Mucosa of rectum (tissue), 2 donors: ENCODE data around the gene ZNF140.

Source experiments
- H3K27ac ChIP-seq, 2 donors: one replicate each; pipeline ENCODE4 v1.7.0; 2013; ENCODE audit warnings: inconsistent platforms in 2 of 2, low read depth in 2 of 2, low read length in 2 of 2
- H3K27me3 ChIP-seq, 2 donors: one replicate each; pipeline ENCODE4 v1.7.0; 2013; ENCODE audit warnings: low read length in 2 of 2; ENCODE audit not compliant: control insufficient read depth in 2 of 2, insufficient read depth in 2 of 2
- H3K36me3 ChIP-seq, 2 donors: one replicate each; pipeline ENCODE4 v1.7.0; 2013; ENCODE audit warnings: low read length in 2 of 2; ENCODE audit not compliant: control insufficient read depth in 2 of 2, insufficient read depth in 2 of 2
- H3K4me1 ChIP-seq, 2 donors: one replicate each; pipeline ENCODE4 v1.7.0; 2013; ENCODE audit warnings: low read length in 2 of 2, mild to moderate bottlenecking in 1 of 2; ENCODE audit not compliant: control insufficient read depth in 2 of 2, insufficient read depth in 2 of 2
- H3K4me3 ChIP-seq, 2 donors: one replicate each; pipeline ENCODE4 v1.7.0; 2013; ENCODE audit warnings: low read length in 2 of 2
- H3K9ac ChIP-seq, 2 donors: one replicate each; pipeline ENCODE4 v1.7.0; 2013; ENCODE audit warnings: low read length in 2 of 2, low read depth in 1 of 2, mild to moderate bottlenecking in 1 of 2
- H3K9me3 ChIP-seq, 2 donors: one replicate each; pipeline ENCODE4 v1.7.0; 2013; ENCODE audit warnings: low read length in 2 of 2; ENCODE audit not compliant: control insufficient read depth in 2 of 2
- donor health status: healthy.
- donor health status: Normal muscosa, but diverticular disease.

The ZNF140 gene

DNA sequence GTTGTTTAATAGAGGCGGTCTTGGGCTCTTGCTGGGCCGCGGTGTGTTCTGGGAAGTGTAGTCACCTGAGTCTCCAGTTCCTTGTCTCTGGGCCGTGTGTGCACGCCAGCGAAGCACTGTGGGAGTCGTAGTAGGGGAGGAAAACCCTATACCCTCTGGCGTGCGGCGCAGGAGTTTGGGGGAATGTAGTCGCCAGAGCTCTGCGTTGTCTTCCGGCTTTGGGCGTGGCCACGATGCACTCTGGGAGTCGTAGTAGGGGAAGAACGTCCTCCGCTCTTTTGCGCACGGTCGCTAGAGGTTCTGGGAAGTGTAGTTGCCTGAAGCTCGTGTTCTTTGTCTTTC is 726 bp upstream of the ZNF140 start:
- H3K4me3 ChIP-seq, result peak overlapping the region; percentile 87 to 96
- peak overlapping the region; percentile 99 for H3K27ac ChIP-seq
- H3K9me3 ChIP-seq, result peaks cover 44 to 48% of the 10 kb centered on the region in 2 donors
- peak overlapping the region; percentile 90 for H3K9ac ChIP-seq
- H3K4me1 ChIP-seq, result peaks cover 0 to 11% of the 10 kb centered on the region in 2 donors
- peaks cover 22 to 31% of the 10 kb centered on the region in 2 donors for H3K36me3 ChIP-seq
- H3K27me3 ChIP-seq, result no peaks in the 10 kb centered on the region

DNA sequence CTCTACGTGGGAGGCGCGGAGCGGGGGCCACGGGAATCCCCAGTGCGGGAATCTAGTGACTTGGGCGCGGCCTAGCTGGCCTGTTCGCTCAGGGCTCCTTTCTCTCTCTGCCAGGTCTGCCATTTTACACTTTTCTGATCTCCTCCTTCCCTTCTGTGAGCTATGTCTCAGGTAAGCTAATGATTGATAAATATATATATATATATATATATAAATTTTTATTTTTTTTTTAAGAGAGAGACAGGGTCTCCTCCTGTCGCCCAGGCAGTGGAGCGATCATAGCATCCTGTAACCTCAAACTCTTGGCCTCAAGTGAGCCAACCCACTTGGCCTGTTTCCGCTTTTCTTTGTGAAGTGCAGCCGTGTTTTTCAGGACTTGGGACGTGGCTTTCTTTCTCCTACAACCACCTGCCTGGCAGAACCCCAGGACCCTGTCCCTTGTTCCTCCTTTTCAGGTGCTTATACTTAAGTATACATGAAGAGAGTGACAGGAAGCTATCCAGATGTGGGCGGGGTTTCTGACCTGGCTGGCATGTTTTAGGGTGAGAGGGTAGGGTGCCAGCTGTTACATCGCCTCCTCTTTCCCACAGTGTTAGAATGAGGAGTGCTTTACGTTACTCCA is 547 bp downstream of the ZNF140 start:
- peaks cover 55 to 56% of the 10 kb centered on the region in 2 donors for H3K9me3 ChIP-seq
- no peaks in the 10 kb centered on the region for H3K27me3 ChIP-seq
- peak overlapping the region; percentile 87 to 96 for H3K4me3 ChIP-seq
- peak overlapping the region; percentile 99 for H3K27ac ChIP-seq
- H3K4me1 ChIP-seq, result peaks cover 0 to 11% of the 10 kb centered on the region in 2 donors
- peak overlapping the region; percentile 90 for H3K9ac ChIP-seq
- H3K36me3 ChIP-seq, result peaks cover 34 to 44% of the 10 kb centered on the region in 2 donors

DNA sequence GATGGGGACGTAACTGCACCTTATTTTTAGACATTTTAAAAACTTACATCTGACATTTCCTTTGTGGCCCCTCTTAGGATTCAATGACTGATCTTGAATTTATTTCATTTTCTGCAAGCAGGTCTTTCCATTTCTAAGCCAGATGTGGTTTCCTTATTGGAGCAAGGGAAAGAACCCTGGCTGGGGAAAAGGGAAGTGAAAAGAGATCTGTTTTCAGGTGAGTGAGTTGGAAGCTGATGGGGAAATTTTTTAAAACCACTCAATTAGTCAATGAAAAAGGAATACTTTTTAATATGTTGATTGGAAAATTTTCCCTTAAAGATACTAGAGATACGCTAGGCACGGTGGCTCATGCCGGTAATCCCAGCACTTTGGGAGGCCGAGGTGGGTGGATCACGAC is 2.6 kb downstream of the ZNF140 start:
- no peak overlapping the region for H3K9ac ChIP-seq
- peaks cover 0 to 11% of the 10 kb centered on the region in 2 donors for H3K4me1 ChIP-seq
- peak overlapping the region in 1 of 2 donors; percentile 32 for H3K4me3 ChIP-seq
- peaks cover 47 to 60% of the 10 kb centered on the region in 2 donors for H3K36me3 ChIP-seq
- H3K27ac ChIP-seq, result no peak overlapping the region
- H3K27me3 ChIP-seq, result no peaks in the 10 kb centered on the region
- H3K9me3 ChIP-seq, result peaks cover 53 to 62% of the 10 kb centered on the region in 2 donors

DNA sequence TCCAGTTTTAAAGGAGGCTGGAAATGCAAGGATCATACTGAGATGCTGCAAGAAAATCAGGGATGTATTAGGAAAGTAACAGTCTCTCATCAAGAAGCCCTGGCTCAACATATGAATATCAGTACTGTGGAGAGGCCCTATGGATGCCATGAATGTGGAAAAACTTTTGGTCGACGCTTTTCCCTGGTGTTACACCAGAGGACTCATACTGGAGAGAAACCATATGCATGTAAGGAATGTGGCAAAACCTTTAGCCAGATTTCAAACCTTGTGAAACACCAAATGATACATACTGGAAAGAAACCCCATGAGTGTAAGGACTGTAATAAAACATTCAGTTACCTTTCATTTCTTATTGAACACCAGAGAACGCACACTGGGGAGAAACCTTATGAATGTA is 24.9 kb downstream of the ZNF140 start:
- peak overlapping the region in 1 of 2 donors; percentile 11 for H3K4me3 ChIP-seq

DNA sequence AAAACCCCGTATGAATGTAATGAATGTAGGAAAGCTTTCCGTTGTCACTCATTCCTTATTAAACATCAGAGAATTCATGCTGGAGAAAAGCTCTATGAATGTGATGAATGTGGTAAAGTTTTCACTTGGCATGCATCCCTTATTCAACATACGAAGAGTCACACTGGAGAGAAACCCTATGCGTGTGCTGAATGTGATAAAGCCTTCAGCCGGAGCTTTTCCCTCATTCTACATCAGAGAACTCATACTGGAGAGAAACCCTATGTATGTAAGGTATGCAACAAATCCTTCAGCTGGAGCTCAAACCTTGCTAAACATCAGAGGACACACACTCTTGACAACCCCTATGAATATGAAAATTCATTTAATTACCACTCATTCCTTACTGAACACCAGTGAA is 25.5 kb downstream of the ZNF140 start:
- Histone ChIP-seq H3K9me3 (peaks cover 69 to 80% of the 10 kb centered on the region in 2 donors), H3K4me1 (no peaks in the 10 kb centered on the region), H3K36me3 (peaks cover 32 to 49% of the 10 kb centered on the region in 2 donors), H3K27ac (no peak overlapping the region), H3K4me3 (peak overlapping the region in 1 of 2 donors; percentile 39), H3K27me3 (no peaks in the 10 kb centered on the region), H3K9ac (no peak overlapping the region)

More for the DNA sequence above, 24.9 kb downstream of the ZNF140 start:
- no peak overlapping the region for H3K27ac ChIP-seq
- no peaks in the 10 kb centered on the region for H3K4me1 ChIP-seq
- H3K9me3 ChIP-seq, result peaks cover 73 to 83% of the 10 kb centered on the region in 2 donors
- H3K27me3 ChIP-seq, result no peaks in the 10 kb centered on the region
- H3K36me3 ChIP-seq, result peaks cover 39 to 55% of the 10 kb centered on the region in 2 donors
- no peak overlapping the region for H3K9ac ChIP-seq

DNA sequence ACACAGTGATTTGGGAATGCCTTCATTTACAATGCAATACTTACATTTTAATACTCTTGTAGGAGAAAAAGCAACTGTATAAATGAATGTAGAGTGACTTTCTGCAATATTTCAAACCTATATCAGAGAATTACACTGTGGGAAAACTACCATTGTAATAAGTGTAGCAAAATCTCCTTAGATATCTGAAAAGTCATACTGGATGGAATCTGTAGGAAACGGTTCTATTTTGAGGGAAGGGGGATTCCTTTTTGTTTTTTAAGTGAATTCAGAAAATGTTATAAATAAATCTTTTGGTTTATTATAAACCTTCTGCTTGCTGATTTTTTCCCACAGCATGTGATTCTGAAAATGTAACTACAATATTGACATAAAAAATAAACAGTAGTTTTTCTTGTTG is 26.4 kb downstream of the ZNF140 start:
- H3K27me3 ChIP-seq, result no peaks in the 10 kb centered on the region
- no peaks in the 10 kb centered on the region for H3K4me1 ChIP-seq
- no peak overlapping the region for H3K27ac ChIP-seq
- H3K9ac ChIP-seq, result no peak overlapping the region
- peaks cover 66 to 77% of the 10 kb centered on the region in 2 donors for H3K9me3 ChIP-seq
- H3K36me3 ChIP-seq, result peaks cover 25 to 42% of the 10 kb centered on the region in 2 donors
- peak overlapping the region in 1 of 2 donors; percentile 39 for H3K4me3 ChIP-seq

DNA sequence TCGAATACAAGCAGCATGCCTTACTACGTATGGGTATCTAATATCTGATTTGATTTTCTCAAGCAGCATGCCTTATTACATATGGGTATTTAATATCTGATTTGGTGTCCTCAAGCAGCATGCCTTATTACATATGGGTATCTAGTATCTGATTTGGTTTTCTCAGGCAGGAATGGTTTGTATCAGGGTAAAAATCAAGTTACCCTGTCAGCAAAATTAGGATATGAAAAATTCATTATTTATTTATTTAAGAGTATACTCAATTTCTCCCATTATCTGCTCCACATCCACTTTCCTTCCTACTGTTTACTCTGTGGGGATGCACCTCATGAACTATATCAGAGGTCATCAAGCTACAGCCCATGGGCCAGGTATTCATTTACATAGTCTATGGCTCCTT is 27.4 kb downstream of the ZNF140 start:
- no peaks in the 10 kb centered on the region for H3K4me1 ChIP-seq
- peaks cover 59 to 69% of the 10 kb centered on the region in 2 donors for H3K9me3 ChIP-seq
- H3K27ac ChIP-seq, result no peak overlapping the region
- H3K27me3 ChIP-seq, result no peaks in the 10 kb centered on the region
- H3K36me3 ChIP-seq, result peaks cover 24 to 35% of the 10 kb centered on the region in 2 donors
- no peak overlapping the region for H3K9ac ChIP-seq
- peak overlapping the region in 1 of 2 donors; percentile 15 for H3K4me3 ChIP-seq

DNA sequence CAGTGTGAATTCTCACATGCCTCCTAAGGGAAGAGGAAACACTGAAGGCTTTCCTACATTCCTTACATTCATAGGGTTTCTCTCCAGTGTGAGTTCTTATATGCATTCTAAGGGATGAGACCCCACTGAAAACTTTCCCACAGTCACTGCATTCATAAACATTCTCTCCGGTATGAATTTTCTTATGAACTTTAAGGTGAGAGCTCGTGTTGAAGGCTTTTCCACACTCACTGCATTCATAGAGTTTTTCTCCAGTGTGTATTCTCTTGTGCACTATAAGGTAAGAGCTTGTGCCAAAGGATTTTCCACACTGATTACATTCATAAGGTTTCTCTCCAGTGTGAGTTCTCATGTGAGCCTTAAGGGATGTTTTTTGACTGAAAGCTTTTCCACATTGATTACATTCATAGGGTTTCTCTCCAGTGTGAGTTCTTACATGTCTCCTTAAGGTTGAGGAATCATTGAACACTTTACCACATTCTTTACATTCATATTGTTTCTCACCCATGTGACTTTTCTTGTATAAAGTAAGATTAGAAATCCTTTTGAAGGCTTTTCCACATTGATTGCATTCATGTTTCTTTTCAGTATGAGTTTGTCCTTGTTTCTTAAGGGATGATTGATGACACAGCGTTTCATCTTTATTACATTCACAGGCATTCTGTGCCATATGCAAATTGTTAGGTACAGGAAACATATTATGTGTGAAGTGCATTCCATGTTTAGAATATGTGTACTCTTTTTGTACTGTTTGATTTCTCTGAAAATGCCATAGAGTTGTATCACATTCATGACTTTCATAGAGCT is 39.9 kb downstream of the ZNF140 start:
- no peak overlapping the region for H3K4me3 ChIP-seq

DNA sequence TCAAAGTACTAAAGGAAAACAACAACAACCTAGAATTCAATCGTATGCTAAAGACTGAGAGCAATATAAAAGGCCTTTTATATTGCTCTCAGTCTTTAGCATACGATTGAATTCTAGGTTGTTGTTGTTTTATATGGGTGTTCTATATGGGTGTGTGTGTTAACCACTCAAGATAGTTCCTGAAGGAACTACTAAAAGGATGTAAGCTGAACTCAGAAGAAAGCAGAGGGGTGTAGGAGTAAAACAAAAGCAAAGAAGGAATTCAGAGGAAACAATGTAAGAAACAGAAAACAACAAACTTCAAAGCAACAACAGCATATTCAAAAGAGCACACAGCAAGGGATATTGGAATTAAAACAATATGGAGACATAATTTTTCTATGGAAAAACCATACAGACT is 44.0 kb downstream of the ZNF140 start:
- Histone ChIP-seq H3K9ac (no peak overlapping the region), H3K36me3 (peaks cover 21 to 30% of the 10 kb centered on the region in 2 donors), H3K27ac (no peak overlapping the region), H3K9me3 (peaks cover 58 to 62% of the 10 kb centered on the region in 2 donors), H3K27me3 (no peaks in the 10 kb centered on the region), H3K4me3 (no peak overlapping the region), H3K4me1 (no peaks in the 10 kb centered on the region)

More for the DNA sequence above, 39.9 kb downstream of the ZNF140 start:
- H3K27me3 ChIP-seq, result no peaks in the 10 kb centered on the region
- H3K27ac ChIP-seq, result no peak overlapping the region
- peaks cover 67 to 82% of the 10 kb centered on the region in 2 donors for H3K9me3 ChIP-seq
- no peak overlapping the region for H3K9ac ChIP-seq
- peaks cover 17 to 31% of the 10 kb centered on the region in 2 donors for H3K36me3 ChIP-seq
- no peaks in the 10 kb centered on the region for H3K4me1 ChIP-seq

DNA sequence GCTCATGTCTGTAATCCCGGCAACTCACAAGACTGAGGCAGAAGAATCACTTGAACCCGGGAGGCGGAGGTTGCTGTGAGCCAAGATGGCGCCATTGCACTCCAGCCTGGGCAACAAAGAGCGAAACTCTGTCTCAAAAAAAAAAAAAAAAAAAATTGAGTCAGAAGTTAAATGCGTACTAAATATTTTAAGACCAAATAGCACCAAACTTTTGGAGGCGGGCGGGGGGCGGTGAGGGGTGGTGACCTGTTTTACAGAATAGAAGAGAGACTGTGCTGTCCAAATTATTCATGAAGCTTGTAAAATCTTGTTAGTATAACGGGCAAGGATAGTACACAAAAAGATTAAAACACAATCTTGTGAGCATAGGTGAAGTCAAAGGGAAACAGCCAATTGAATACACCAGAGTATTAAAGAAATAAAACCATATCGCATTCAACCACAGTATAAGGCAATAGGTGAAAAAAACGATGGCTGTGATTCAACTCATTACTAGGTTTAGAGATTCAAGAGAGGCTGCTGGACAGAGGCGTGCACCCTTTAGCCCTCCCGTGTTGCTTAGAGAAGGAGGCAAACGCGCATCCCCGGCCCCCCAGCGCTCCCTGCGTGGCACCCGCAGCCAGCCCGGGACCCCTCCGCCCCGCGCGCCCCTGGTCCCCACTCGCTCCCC is 48.8 kb downstream of the ZNF140 start:
- Histone ChIP-seq H3K4me3 (peak overlapping the region; percentile 89 to 98), H3K27ac (peak overlapping the region; percentile 88 to 96), H3K4me1 (peaks cover 0 to 2% of the 10 kb centered on the region in 2 donors), H3K27me3 (no peaks in the 10 kb centered on the region), H3K9ac (peak overlapping the region; percentile 77), H3K36me3 (peaks cover 13 to 20% of the 10 kb centered on the region in 2 donors), H3K9me3 (peaks cover 25 to 42% of the 10 kb centered on the region in 2 donors)
